Chondrocyte (in vitro differentiated cells): ENCODE measurements around the gene ARHGAP22. TPM values are rescaled to one million over a fixed set of nuclear protein-coding genes. Genes with fewer than 3 reads are reported as not detected.

Source experiments
- DNase-seq: peaks from one replicate; pipeline ENCODE4 v3.0.0; 2021; ENCODE audit warnings: mixed read lengths, low spot score
- H3K27ac Mint-ChIP-seq: one replicate; pipeline ENCODE4 v1.8.0; 2021; ENCODE audit warnings: mild to moderate bottlenecking, moderate library complexity, mixed read lengths; ENCODE audit not compliant: unreplicated experiment
- H3K27me3 Mint-ChIP-seq: 2 replicates; pipeline ENCODE4 v1.8.0; 2021; ENCODE audit warnings: low read depth, mixed read lengths
- H3K36me3 Mint-ChIP-seq: 2 replicates; pipeline ENCODE4 v1.8.0; 2021; ENCODE audit warnings: low read depth, mixed read lengths
- H3K4me1 Mint-ChIP-seq: 2 replicates; pipeline ENCODE4 v1.8.0; 2021; ENCODE audit warnings: low read depth, mild to moderate bottlenecking, mixed read lengths
- H3K4me3 Mint-ChIP-seq: one replicate; pipeline ENCODE4 v1.8.0; 2021; ENCODE audit warnings: mild to moderate bottlenecking, moderate library complexity, mixed read lengths; ENCODE audit not compliant: unreplicated experiment
- H3K9me3 Mint-ChIP-seq: 2 replicates; pipeline ENCODE4 v1.8.0; 2021; ENCODE audit warnings: low read depth, mixed read lengths
- total RNA-seq: library from RNA; stranded (reverse); gene quantifications from 3 replicates; pipeline ENCODE4 v1.2.1, GENCODE V29; 2021
- TF ChIP-seq, protein P1 (sequence below): fragments of 200-600 bp; sonication (generic); IDR thresholded peaks from 2 replicates; pipeline ENCODE4 v1.5.0; 2021; ENCODE audit warnings: antibody characterized with exemption, mild to moderate bottlenecking, moderate library complexity

Gene ARHGAP22
- total RNA-seq, 1 donor from 2014 or later: 8.8 TPM

DNA sequence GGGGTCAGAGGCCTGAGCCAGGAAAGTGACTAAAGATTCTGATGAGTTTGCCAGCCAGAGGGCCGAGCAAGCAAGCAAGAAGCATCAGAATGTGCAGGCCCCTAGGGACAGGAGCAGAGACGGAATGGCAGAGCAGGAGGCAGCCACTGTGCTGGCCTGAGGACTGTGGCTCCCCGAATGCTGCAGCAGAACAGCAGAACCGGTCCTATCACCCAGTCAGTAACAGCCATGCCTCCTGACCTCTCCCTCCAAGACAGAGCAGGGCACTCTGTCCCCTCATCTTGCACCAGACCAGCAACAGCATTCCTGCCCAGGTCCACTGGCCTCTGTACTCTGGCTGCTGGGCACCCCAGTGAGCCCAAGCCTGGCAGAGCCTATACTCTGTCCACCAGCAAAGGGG, 85.9 kb downstream of the ARHGAP22 start:
- H3K36me3 Mint-ChIP-seq: peaks cover under 1% of the 10 kb centered on the region
- H3K4me3 Mint-ChIP-seq: no peak overlapping the region
- DNase-seq: no peak
- H3K4me1 Mint-ChIP-seq: peaks cover 10% of the 10 kb centered on the region
- H3K9me3 Mint-ChIP-seq: peaks cover 17% of the 10 kb centered on the region
- H3K27ac Mint-ChIP-seq: no peak overlapping the region
- no peaks in the 10 kb centered on the region for H3K27me3 Mint-ChIP-seq
- TF ChIP-seq, protein P1, sequence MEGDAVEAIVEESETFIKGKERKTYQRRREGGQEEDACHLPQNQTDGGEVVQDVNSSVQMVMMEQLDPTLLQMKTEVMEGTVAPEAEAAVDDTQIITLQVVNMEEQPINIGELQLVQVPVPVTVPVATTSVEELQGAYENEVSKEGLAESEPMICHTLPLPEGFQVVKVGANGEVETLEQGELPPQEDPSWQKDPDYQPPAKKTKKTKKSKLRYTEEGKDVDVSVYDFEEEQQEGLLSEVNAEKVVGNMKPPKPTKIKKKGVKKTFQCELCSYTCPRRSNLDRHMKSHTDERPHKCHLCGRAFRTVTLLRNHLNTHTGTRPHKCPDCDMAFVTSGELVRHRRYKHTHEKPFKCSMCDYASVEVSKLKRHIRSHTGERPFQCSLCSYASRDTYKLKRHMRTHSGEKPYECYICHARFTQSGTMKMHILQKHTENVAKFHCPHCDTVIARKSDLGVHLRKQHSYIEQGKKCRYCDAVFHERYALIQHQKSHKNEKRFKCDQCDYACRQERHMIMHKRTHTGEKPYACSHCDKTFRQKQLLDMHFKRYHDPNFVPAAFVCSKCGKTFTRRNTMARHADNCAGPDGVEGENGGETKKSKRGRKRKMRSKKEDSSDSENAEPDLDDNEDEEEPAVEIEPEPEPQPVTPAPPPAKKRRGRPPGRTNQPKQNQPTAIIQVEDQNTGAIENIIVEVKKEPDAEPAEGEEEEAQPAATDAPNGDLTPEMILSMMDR: no peak

- no peak overlapping the region for H3K4me3 Mint-ChIP-seq
- DNase-seq: no peak
- H3K27me3 Mint-ChIP-seq: no peaks in the 10 kb centered on the region
- H3K9me3 Mint-ChIP-seq: peaks cover 23% of the 10 kb centered on the region
- peaks cover 10% of the 10 kb centered on the region for H3K4me1 Mint-ChIP-seq
- H3K36me3 Mint-ChIP-seq: peaks cover 2% of the 10 kb centered on the region
- TF ChIP-seq, protein P1: no peak
- no peak overlapping the region for H3K27ac Mint-ChIP-seq
Measured at GRCh38 chr10:48517911-48518811, 86.7 kb downstream of the ARHGAP22 start.

GRCh38 chr10:48517482-48517881, 87.4 kb downstream of the ARHGAP22 start:
- H3K27me3 Mint-ChIP-seq: no peaks in the 10 kb centered on the region
- no peak overlapping the region for H3K4me3 Mint-ChIP-seq
- peaks cover 2% of the 10 kb centered on the region for H3K36me3 Mint-ChIP-seq
- no peak for DNase-seq
- TF ChIP-seq, protein P1: no peak
- no peak overlapping the region for H3K27ac Mint-ChIP-seq
- peaks cover 6% of the 10 kb centered on the region for H3K4me1 Mint-ChIP-seq
- H3K9me3 Mint-ChIP-seq: peaks cover 23% of the 10 kb centered on the region

DNA sequence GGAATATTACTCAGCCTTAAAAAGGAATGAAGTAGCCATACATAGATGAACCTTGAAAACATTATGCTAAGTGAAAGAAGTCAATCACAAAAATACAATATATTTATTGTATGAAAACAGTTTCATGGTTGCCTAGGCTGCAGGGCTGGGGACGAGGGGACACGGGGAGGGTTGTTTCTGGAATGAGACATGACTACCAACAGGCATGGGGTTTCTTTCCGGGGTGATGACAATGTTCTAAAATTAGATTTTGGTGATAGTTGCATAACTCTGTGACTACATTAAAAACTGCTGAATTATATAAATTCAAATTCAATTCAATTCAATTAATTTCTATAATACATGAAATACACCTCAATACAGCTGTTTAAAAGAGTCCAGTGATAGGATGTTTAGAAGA, 88.0 kb downstream of the ARHGAP22 start:
- TF ChIP-seq, protein P1: no peak
- no peak for DNase-seq
- peaks cover 2% of the 10 kb centered on the region for H3K36me3 Mint-ChIP-seq
- H3K4me1 Mint-ChIP-seq: peaks cover 6% of the 10 kb centered on the region
- peaks cover 23% of the 10 kb centered on the region for H3K9me3 Mint-ChIP-seq
- H3K4me3 Mint-ChIP-seq: no peak overlapping the region
- H3K27me3 Mint-ChIP-seq: no peaks in the 10 kb centered on the region
- H3K27ac Mint-ChIP-seq: no peak overlapping the region

DNA sequence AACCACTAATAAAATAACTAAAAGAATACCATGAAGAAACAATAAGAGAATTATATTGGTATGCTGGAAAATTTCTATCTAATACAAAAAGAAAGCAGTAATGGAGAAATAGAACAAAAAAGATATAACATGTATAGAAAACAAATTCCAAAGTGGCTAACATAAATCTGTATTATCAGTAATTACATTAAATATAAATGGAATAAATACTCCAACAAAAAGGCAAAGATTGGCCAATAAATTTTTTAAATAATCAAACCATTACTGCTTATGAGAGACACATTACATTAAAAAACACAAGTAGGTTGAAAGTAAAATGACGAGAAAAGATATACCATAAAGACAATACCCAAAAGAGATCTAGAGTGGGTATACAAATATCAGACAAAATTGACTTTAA, 90.0 kb downstream of the ARHGAP22 start:
- Mint-ChIP-seq H3K27ac (no peak overlapping the region), H3K36me3 (peaks cover 2% of the 10 kb centered on the region), H3K9me3 (peaks cover 23% of the 10 kb centered on the region), H3K4me3 (no peak overlapping the region), H3K4me1 (peaks cover 6% of the 10 kb centered on the region), H3K27me3 (no peaks in the 10 kb centered on the region)
- DNase-seq: no peak
- TF ChIP-seq, protein P1: no peak
